Neuronal stem cell (in vitro differentiated cells): ENCODE results near the gene ZAP70.
A peak's percentile ranks its signal among the peaks of the same experiment; 100 is the strongest.

ENCODE experiments used
- DNase-seq: peaks from one replicate; pipeline ENCODE4 v3.0.0-alpha.2; 2013; ENCODE audit warnings: low spot score
- H2AFZ ChIP-seq: one replicate; pipeline ENCODE4 v1.6.1; 2013; ENCODE audit warnings: mild to moderate bottlenecking, low read length, inconsistent platforms
- H2AK5ac ChIP-seq: 2 replicates; pipeline ENCODE4 v1.6.1; 2013; ENCODE audit warnings: low read depth, mild to moderate bottlenecking, inconsistent platforms, low read length, moderate library complexity, mixed read lengths
- H2BK120ac ChIP-seq: 2 replicates; pipeline ENCODE4 v1.6.1; 2013; ENCODE audit warnings: low read depth, mild to moderate bottlenecking, inconsistent platforms, low read length, moderate library complexity, mixed read lengths
- H2BK12ac ChIP-seq: one replicate; pipeline ENCODE4 v1.6.1; 2013; ENCODE audit warnings: low read length, inconsistent platforms
- H2BK15ac ChIP-seq: 2 replicates; pipeline ENCODE4 v1.6.1; 2013; ENCODE audit warnings: mild to moderate bottlenecking, low read length, inconsistent platforms, mixed read lengths
- H2BK5ac ChIP-seq: one replicate; pipeline ENCODE4 v1.6.1; 2013; ENCODE audit warnings: inconsistent platforms, mild to moderate bottlenecking, low read length, moderate library complexity
- H3K14ac ChIP-seq: one replicate; pipeline ENCODE4 v1.6.1; 2013; ENCODE audit warnings: low read length, inconsistent platforms
- H3K18ac ChIP-seq: 2 replicates; pipeline ENCODE4 v1.6.1; 2013; ENCODE audit warnings: low read length, inconsistent platforms
- H3K23ac ChIP-seq: 2 replicates; pipeline ENCODE4 v1.6.1; 2013; ENCODE audit warnings: low read depth, mild to moderate bottlenecking, mixed read lengths, low read length, inconsistent platforms; ENCODE audit not compliant: poor library complexity
- H3K27ac ChIP-seq: replicated peaks from 3 replicates; pipeline ENCODE4 v1.5.1; 2013; ENCODE audit warnings: low read length, inconsistent platforms
- H3K27me3 ChIP-seq, 3 experiments: 2 replicates each; pipeline ENCODE4 v1.6.1; 2013; ENCODE audit warnings: low read length in 3 of 3, mild to moderate bottlenecking in 2 of 3, inconsistent platforms in 1 of 3, low read depth in 1 of 3, mixed read lengths in 1 of 3, moderate library complexity in 1 of 3; ENCODE audit not compliant: control insufficient read depth in 3 of 3, insufficient read depth in 3 of 3
- H3K36me3 ChIP-seq, 2 donors: replicated peaks in 1 of 2; 2 replicates each; pipeline ENCODE4 v1.6.1; 2013; ENCODE audit warnings: low read length in 2 of 2; ENCODE audit not compliant: control insufficient read depth in 2 of 2, insufficient read depth in 2 of 2
- H3K4ac ChIP-seq: 2 replicates; pipeline ENCODE4 v1.6.1; 2013; ENCODE audit warnings: inconsistent platforms, mild to moderate bottlenecking, low read length, moderate library complexity
- H3K4me1 ChIP-seq, 2 donors: 1 replicate in 1 of 2; 2 replicates in 1 of 2; pipeline ENCODE4 v1.6.1; 2013; ENCODE audit warnings: low read length in 2 of 2, low read depth in 1 of 2; ENCODE audit not compliant: control insufficient read depth in 2 of 2, insufficient read depth in 1 of 2
- H3K4me2 ChIP-seq: one replicate; pipeline ENCODE4 v1.6.1; 2013; ENCODE audit warnings: mild to moderate bottlenecking, low read length, inconsistent platforms; ENCODE audit not compliant: insufficient read depth, poor library complexity, severe bottlenecking
- H3K4me3 ChIP-seq, 2 donors: 2 replicates each; pipeline ENCODE4 v1.5.1; 2013; ENCODE audit warnings: low read length in 2 of 2, mild to moderate bottlenecking in 2 of 2, inconsistent platforms in 1 of 2, moderate library complexity in 1 of 2
- H3K79me1 ChIP-seq: one replicate; pipeline ENCODE4 v1.6.1; 2013; ENCODE audit warnings: low read depth, mild to moderate bottlenecking, inconsistent platforms, low read length, moderate library complexity
- H3K9ac ChIP-seq: one replicate; pipeline ENCODE4 v1.6.1; 2013; ENCODE audit warnings: mild to moderate bottlenecking, low read depth, low read length, inconsistent platforms; ENCODE audit not compliant: poor library complexity
- H3K9me3 ChIP-seq, 2 donors: replicated peaks in 1 of 2; 2 replicates each; pipeline versions ENCODE3 to v1.6.1; 2013; ENCODE audit warnings: low read length in 2 of 2, mild to moderate bottlenecking in 2 of 2, inconsistent platforms in 1 of 2, low read depth in 1 of 2, mixed read lengths in 1 of 2, moderate library complexity in 1 of 2; ENCODE audit not compliant: control insufficient read depth in 2 of 2, insufficient read depth in 1 of 2
- H4K8ac ChIP-seq: one replicate; pipeline ENCODE4 v1.6.1; 2013; ENCODE audit warnings: low read depth, mild to moderate bottlenecking, inconsistent platforms, low read length, moderate library complexity
- H4K91ac ChIP-seq: one replicate; pipeline ENCODE4 v1.6.1; 2013; ENCODE audit warnings: low read length, low read depth, mild to moderate bottlenecking, inconsistent platforms; ENCODE audit not compliant: poor library complexity
- WGBS, 2 donors: extraction: QIAGEN DNeasy Blood & Tissue Kit; methylation state at CpG; one replicate each; pipeline ENCODE4 v1.1.7; 2013; ENCODE audit warnings: missing lambda C conversion rate in 2 of 2, mixed read lengths in 1 of 2; ENCODE audit not compliant: insufficient read length in 2 of 2, insufficient replicate concordance in 1 of 2; ENCODE audit errors: extremely low coverage in 2 of 2; 5-methylcytosine and 5-hydroxymethylcytosine counted together

Gene ZAP70

DNA sequence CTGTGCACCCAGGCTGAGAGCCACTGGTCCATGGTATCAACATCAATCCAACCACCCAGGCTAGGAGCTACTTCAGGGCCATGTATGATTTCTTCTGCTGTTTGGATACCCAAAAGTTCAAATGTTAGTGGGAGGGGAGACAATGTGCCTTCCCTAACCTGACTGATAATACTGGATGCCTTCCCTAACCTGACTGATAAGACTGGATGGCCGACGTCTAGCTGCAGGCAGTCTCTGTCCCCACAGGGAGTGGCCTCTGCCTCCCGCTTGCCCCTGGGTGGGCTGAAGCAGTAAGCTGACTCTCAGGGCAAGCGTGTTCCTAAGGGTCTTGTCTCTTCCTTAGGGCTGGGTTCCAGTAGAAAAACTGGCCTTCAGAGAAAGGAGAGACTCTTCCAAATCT lies 65.8 kb downstream of the ZAP70 start:
- WGBS, 2 donors = no CpG with 5 or more reads among the region's 4 CpGs
- Histone ChIP-seq H2AFZ (no peak overlapping the region), H3K4ac (no peak overlapping the region), H3K14ac (no peak overlapping the region), H2BK5ac (no peak overlapping the region), H2BK12ac (no peak overlapping the region), H3K79me1 (peaks cover 4% of the 10 kb centered on the region), H3K9ac (no peak overlapping the region), H2BK15ac (no peak overlapping the region), H3K4me3 (no peak overlapping the region), H3K23ac (peak overlapping the region; percentile 62), H3K36me3 (peaks cover 6 to 41% of the 10 kb centered on the region in 2 donors), H3K27ac (no peak overlapping the region), H4K91ac (no peak overlapping the region), H3K4me2 (no peak overlapping the region), H3K27me3 (no peaks in the 10 kb centered on the region), H2AK5ac (no peak overlapping the region), H3K4me1 (no peaks in the 10 kb centered on the region), H2BK120ac (no peak overlapping the region), H4K8ac (no peak overlapping the region), H3K9me3 (no peaks in the 10 kb centered on the region), H3K18ac (no peak overlapping the region)
- no peak for DNase-seq

DNA sequence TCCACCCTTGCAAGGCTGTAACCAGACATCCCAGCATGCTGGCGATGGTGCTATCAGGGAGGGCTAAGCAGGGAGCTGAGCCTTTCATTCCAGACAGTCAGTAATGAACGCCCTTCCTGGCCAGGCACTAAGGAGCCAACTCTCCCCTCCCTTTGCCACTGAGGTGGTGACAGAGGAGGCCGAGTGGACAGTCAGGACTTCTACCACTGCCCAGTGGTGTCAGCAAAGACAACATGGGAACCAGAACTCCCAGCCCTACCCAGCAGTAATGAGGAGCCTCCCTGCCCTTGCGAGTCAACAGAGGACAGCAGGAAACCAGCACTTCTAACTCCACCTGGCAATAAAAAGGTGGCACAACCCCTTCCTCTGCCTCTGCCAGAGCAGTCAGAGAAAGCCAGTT lies 68.6 kb downstream of the ZAP70 start:
- no peak overlapping the region for H3K4me2 ChIP-seq
- H3K4me3 ChIP-seq = no peak overlapping the region
- no peak overlapping the region for H2BK15ac ChIP-seq
- H2BK120ac ChIP-seq = no peak overlapping the region
- H4K91ac ChIP-seq = peak overlapping the region; percentile 11
- H2BK5ac ChIP-seq = no peak overlapping the region
- H3K9ac ChIP-seq = no peak overlapping the region
- H2BK12ac ChIP-seq = no peak overlapping the region
- no peak overlapping the region for H2AK5ac ChIP-seq
- H2AFZ ChIP-seq = no peak overlapping the region
- peaks cover under 1 to 30% of the 10 kb centered on the region in 2 donors for H3K36me3 ChIP-seq
- H3K79me1 ChIP-seq = peaks cover 4% of the 10 kb centered on the region
- H3K27me3 ChIP-seq = no peaks in the 10 kb centered on the region
- H3K14ac ChIP-seq = no peak overlapping the region
- H3K4me1 ChIP-seq = no peaks in the 10 kb centered on the region
- no CpG with 5 or more reads among the region's 4 CpGs for WGBS, 2 donors
- H4K8ac ChIP-seq = peak overlapping the region; percentile 70
- no peak overlapping the region for H3K27ac ChIP-seq
- DNase-seq = no peak
- H3K9me3 ChIP-seq = no peaks in the 10 kb centered on the region
- peak overlapping the region; percentile 72 for H3K18ac ChIP-seq
- H3K4ac ChIP-seq = no peak overlapping the region
- no peak overlapping the region for H3K23ac ChIP-seq

DNA sequence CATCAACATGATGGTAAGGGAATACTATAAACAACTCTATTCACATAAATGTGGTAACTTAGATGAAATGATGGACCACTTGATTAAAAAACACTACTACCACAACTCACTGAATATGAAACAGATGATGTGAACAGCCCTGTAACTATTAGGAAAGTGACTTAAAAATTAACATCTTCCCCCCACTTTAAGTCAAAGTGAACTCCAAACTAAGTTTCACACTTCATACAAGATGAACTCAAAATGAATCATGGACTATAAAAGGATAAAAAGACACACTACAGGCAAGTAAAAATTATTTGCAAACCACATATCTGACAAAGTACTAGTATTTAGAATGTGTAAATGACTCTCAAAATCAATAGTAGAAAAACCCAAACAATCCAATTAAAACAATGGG lies 71.6 kb downstream of the ZAP70 start:
- H3K4me3 ChIP-seq = no peak overlapping the region
- H4K8ac ChIP-seq = no peak overlapping the region
- no peak overlapping the region for H2AK5ac ChIP-seq
- peaks cover 0 to 30% of the 10 kb centered on the region in 2 donors for H3K36me3 ChIP-seq
- H3K27ac ChIP-seq = no peak overlapping the region
- H2BK5ac ChIP-seq = no peak overlapping the region
- H3K18ac ChIP-seq = no peak overlapping the region
- no peak overlapping the region for H3K4ac ChIP-seq
- no peaks in the 10 kb centered on the region for H3K9me3 ChIP-seq
- DNase-seq = no peak
- H3K9ac ChIP-seq = no peak overlapping the region
- no peak overlapping the region for H3K14ac ChIP-seq
- H2BK120ac ChIP-seq = no peak overlapping the region
- H3K4me1 ChIP-seq = no peaks in the 10 kb centered on the region
- no peak overlapping the region for H2BK15ac ChIP-seq
- H2AFZ ChIP-seq = no peak overlapping the region
- H3K4me2 ChIP-seq = no peak overlapping the region
- H2BK12ac ChIP-seq = no peak overlapping the region
- H4K91ac ChIP-seq = no peak overlapping the region
- H3K23ac ChIP-seq = no peak overlapping the region
- peaks cover 4% of the 10 kb centered on the region for H3K79me1 ChIP-seq
- H3K27me3 ChIP-seq = no peaks in the 10 kb centered on the region

DNA sequence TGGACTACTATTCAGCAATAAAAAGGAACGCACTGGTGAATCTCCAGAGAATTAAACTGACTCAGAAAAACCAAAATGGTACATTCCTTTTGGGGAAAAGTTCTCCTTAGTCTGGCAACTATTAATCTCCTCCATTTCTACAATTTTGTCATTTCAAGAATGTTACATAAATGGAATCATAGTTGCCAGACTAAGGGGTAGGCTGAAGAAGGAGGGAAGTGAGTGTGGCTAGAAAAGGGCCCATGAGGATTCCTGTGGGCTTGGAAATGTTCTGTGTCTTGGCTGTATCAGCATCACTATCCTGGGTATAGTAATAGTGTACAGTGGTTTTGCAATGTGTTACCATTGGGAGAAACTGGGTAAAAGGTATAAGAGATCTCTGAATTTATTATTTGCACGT lies 72.4 kb downstream of the ZAP70 start:
- Histone ChIP-seq H3K4me2 (no peak overlapping the region), H3K14ac (no peak overlapping the region), H3K4me1 (no peaks in the 10 kb centered on the region), H3K9me3 (no peaks in the 10 kb centered on the region), H4K91ac (no peak overlapping the region), H3K23ac (no peak overlapping the region), H3K4me3 (no peak overlapping the region), H3K18ac (no peak overlapping the region), H3K36me3 (peaks cover 0 to 31% of the 10 kb centered on the region in 2 donors), H3K4ac (no peak overlapping the region), H2AFZ (no peak overlapping the region), H2AK5ac (no peak overlapping the region), H2BK120ac (no peak overlapping the region), H4K8ac (no peak overlapping the region), H2BK15ac (no peak overlapping the region), H3K27ac (no peak overlapping the region), H3K9ac (no peak overlapping the region), H3K27me3 (no peaks in the 10 kb centered on the region), H2BK12ac (no peak overlapping the region), H3K79me1 (peaks cover 4% of the 10 kb centered on the region), H2BK5ac (no peak overlapping the region)
- no CpG with 5 or more reads among the region's 2 CpGs for WGBS, 2 donors
- DNase-seq = no peak
